Hypothalamus (tissue), 51 donors: ENCODE results near the gene CSNK1D.

ENCODE experiments used
- DNase-seq, 51 donors: peaks; one replicate each; lab custom pipeline; 2025; lab: John Stamatoyannopoulos, UW

Gene CSNK1D

DNA sequence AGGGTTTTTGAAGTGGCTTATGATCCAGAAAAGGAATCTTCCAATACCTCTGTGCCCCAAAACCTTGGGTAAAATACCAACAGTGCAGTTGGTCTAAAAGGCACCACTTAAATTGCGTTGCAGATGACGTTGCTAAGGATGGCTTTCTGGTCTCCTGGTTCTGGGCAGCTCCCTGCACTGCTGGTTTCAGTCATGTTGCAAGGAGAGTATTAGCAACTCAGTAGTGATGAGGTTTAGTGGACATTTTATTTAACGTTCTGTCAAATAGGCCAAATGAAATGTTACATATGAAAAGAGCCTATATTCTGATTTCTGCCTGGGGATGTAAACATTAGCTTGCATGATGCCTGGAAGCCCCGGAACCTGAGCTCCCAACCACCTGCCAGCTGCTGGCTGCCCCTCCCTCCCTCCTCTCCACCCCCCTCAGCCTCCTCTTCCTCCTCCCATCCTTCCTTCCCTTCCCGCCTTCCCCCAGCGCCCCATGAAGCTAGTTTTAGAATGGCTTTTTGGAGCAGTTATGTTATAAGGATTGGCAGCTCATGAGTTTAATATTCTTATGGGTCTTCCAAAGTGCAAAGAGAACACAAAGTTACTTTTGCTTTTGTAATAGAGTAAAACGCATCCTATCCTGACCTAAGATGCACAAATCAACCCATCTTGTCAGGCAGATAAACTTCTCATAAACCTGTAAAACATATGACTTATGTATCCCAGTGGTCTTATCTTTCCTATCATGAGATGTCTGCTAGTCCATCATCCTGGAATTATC, 23.2 kb upstream of the CSNK1D start:
- no peak for DNase-seq

DNA sequence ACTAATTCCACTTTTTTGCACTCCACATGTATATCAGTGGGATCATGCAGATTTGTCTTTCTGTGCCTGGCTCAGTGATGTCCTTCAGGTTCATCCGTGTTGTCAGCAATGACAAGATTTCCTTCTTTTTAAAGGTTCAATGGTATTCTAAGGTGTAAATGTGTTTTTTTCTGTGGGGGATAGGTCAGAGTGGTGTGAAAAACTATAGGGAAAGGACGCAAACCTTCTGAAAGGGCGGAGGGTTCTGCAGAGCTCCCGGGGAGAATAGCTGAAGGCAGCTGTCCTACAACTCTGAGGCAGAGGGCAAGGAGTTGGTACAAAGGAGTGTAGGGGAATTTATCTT, 21.9 kb upstream of the CSNK1D start:
- DNase-seq, result no peak

DNA sequence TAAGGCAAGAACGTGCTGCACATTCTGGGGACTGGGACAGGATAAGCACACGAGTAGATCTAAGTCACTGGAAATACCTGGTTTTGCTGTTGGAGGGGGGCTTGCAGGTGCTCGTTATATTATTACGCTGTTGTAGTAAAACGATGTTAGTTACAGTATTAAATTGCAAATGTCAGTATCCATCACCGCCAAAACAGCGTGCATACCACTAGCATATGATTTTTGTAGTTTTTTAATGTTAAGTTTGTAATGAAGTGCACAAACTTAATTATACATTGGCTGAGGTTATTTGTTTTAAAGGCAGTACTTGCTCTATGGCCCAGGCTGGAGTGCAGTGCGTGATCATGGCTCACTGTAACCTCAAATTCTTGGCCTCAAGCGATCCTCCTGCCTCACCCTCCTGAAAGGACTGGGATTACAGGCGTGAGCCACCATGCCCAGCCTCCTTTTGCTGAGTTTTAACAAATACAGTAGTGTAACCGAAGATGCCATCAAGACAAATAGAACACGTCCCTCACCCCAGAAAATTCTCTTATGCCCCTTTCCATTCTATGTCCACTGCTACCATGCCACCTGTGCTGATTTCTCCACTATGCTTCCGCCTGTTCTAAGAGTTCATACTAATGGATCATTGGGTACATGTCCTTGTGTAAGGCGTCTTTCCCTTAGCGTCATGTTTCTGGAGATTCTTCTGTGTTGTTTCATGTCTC, 20.7 kb upstream of the CSNK1D start:
- DNase-seq, result no peak

DNA sequence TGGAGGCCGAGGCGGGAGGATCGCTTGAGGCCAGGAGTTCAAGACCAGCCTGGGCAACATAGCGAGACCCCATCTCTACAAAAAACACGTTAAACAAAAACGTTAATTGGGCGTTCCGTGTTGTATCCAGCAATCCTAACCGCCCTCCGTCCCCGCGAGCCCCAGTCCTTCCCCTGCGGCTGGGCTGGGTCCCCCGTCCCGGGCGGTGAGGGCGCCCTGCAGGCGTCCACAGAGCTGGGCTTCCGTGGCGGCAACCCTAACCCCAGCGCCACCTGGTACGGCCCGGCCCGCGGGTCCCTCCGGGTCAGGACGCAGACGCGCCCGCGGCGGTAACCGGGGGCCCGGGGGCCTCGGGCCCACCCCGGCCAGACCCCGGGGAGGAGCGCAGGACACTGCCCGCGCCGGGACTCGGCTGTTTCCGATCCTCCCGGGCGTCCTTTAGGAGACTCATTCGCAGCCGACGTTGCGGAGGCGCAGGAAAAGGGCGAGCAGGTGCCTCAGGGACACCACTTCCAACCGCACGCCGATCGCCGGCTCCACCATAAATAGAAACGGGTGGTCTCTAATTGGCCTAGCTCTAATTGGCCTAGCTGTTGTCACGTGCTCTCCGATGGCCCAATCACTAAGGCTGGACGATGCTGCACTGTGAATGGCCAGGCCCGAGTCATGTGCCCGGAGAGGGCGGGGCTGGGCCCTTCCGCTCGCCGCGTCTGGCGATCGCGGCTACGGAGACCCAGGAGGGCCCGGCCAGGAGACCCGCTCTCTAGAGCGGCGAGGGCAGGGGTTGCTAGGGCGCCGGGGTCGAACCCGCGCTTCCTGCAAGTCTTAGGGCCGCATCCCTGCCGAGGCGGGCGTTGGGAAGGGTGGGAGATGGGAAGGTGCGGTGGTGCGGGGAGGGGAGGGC, 19.0 kb upstream of the CSNK1D start:
- DNase-seq, result peak; percentile 66 to 98 (median 92)

DNA sequence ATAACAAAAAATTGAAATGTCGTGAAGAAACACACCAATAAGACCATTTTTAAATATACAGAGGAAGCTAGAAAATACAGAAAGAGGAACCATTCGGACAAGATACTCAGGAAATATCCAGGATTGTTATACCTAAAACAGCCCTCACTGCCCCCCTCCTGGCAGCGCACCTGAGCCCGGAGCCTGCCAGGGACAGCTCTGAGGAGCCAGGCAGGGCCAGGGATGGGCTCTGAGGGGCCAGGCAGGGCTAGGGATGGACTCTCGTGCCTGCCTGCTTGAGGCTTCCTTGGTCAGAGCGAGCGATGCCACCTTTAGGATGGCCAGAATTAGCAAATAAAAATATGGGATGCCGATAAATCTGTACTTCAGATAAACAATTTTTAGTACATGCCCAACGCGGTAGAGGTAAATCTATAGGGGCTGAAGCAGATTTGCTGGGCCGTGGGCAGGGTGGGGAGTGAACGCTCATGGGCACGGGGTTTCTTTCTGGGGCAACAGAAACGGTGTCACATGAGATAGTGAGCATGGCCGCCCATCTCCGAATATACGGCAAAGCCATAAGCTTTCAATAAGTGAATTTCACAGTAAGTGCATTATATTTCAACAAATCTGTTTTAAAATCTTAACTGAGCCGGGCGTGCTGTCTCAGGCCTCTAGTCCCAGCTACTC, 18.2 kb upstream of the CSNK1D start:
- no peak for DNase-seq

DNA sequence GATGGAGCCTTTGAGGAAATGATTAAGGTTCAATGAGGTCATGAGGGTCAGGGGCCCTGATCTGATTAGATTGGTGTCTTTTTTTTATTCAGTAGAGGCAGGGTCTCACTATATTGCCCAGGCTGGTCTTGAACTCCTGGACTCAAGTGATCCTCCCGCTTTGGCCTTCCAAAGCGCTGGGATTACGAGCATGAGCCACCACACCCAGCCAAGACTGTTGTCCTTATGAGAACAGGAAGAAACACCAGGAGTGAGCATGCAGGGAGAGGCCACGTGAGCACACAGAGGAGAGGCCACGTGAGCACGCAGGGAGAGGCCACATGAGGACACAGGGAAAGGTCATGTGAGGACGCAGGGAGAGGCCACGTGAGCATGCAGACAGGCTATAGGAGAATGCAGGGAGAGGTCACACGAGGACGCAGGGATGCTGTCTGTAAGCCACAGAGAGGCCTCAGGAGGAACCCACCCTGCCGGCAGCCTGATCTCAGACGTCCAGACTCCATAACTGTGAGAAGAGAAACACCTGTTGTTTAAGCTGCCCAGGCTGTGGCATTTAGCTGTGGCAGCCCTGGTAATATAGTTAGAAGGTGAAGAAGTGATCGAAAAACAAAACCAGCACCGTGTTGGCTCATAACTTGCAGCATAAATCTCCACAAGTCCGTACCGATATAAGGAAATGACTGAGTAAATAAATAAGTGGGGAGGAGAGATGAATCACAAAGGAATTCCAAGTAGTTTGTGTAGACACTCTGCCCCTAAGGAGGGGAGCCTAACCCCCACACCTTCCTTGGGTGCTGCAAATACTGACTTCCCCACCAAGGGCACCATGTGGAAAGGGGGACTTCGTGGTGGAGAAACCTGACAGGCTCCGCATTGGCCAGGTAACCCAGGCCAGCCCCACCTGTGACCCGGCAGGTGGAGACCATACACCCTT, 14.6 kb upstream of the CSNK1D start:
- no peak for DNase-seq

DNA sequence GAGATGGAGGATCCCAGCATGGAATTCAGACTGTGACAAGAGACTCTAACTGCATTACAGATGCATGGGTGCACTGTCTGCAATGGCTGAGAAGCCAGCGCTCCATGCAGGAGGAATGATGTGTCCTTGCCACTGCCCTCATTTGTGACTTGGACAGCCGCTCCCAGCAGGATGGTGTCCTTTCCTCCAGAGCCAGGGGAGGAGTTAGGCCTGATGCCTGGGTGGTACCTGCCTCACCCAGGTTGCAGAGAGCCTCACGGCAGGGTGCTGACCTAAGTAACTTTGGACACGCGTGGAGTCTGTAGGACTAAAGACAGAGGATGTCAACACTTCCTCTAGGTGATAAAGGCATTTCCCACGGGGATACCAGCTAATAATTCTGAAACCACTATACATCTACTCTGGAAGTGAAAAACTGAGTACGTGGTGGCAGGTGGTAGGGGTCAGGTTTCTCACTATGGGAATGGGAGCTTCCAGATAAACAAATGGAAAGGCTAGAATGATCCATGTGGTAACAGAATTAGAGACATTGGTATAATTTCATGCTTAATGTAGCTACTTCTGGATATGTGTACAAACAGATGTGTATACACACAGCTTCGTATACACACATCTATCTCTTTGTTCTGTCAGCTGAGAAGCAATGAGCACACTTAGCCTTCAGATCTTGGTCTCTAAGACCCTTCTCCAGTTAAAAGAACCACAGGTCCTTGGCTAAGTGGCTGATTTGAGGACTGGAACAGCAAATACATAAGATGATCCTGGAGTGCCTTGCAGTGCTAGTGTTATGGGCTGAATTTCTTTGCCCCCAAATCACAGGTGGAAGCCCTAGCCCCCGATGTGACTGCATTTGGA, 13.7 kb upstream of the CSNK1D start:
- no peak for DNase-seq

DNA sequence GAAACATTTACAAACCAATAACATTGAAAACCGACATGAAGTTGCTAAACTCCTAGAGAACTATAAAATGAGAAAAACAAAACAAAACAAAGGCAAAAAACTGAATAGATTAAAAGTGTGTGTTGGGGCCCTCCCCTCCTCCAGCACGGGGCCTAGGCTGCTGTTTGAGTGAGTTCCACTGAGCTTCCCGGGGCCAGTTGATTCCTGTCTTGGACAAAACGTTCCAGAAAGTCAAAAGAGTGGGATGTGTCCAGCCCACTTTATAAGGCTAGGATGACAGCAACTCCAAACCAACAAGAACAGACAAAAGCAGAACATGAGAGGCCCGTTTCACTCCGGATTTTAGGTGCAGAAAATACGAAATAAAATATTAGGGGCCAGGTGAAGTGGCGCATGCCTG, 11.6 kb upstream of the CSNK1D start:
- peak in 1 of 51 donors; percentile 20 for DNase-seq

DNA sequence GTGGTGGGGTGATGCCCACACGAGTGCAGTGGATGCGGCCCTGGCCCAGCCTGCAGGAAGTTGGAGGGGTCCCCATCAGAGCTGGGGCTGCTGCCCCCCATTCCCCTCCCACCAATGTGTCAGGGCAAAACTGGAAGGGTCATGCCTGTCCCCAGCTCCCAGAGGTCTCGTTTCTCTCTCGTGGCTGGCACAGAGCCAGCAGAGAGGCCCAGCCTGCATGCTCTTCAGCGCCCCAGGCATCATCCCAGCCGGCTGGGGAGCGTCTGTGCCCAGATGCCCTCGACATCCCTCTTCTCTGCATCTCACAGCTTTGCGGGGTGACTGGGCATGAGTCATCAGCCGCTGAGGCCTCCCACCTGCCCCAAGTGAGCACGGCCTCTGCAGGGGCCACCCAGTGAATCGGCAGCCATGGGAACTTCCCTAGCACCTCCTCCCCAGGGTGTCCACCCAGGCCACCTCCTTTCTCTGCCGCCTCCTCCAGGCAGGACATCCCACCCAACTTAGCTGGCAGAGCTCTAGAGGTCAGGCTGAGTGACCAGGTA, 9.8 kb upstream of the CSNK1D start:
- no peak for DNase-seq

DNA sequence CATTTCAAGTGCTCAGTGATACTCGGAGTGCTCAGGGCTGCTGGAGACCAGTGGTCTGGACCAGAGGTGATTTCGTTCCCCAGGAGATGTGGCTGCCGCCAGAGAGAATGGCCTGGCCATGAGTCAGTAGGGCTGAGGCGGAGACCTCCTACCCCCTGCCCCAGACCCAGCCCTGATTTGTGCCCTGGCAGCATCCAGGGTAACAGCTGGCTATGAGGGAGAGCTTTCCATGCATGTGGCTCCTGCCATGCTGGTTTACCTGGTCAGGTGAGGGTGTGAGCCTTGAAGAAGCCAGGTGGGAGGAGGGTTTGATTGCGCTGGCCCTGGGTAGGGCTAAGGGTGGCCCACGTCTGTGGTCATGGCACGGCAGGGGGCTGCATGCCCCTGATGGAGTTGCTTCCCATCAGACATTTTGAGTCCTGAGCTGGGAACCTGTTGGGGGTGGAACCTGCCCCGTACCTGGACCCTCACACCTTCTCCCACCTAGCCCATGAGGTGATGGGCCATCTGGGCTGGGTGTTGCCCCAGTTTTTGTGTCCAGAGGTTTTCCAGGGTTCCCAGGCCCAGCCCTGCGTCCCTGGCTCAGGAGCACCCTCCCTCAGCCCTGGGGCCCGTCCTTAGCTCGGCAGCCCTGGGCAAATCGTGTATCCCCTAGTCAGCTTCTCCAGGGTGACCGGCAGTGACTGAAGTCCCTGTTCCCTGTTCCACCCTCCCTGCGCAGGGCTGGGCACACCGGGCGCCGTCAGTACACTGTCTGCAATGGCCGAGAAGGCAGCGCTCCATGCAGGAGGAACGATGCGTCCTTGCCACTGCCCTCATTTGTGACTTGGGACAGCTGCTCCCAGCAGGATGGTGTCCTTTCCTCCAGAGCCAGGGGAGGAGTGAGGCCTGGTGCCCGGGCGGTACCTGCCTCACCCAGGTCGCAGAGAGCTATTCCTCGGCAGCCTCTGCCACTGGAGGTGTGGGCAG, 9.0 kb upstream of the CSNK1D start:
- no peak for DNase-seq

DNA sequence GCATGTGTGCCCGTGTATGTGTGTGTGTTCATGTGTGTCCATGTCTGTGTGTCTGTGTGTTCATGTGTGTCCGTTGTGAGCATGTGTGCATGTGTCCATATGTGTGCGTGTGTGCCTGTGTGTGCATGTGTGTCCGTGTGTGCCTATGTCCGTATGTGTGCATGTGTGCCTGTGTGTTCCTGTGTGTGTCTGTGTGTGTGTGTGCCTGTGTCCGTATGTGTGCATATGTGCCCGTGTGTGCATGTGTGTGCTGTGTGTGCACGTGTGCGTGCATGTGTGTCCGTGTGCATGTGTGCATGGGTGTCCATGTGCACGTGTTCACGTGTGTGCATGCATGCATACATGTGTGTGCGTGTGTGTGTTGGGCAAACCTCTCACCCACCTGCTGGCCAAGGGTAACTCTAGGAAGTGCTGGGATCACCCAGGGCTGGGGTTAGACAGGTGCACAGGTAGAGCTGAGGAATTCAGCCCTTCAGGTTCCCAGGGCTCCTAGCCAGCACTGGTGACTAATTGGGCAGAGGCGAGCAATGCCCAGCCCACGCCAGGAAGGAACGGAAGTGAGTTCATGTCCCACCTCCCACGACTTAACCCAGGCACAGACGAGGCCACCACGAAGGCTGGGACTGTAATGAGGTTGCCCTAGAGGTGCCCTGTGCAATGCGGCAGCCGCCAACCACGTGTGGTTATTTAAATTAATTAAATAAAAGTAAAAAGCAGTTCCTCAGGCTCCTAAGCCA, 8.2 kb upstream of the CSNK1D start:
- no peak for DNase-seq

DNA sequence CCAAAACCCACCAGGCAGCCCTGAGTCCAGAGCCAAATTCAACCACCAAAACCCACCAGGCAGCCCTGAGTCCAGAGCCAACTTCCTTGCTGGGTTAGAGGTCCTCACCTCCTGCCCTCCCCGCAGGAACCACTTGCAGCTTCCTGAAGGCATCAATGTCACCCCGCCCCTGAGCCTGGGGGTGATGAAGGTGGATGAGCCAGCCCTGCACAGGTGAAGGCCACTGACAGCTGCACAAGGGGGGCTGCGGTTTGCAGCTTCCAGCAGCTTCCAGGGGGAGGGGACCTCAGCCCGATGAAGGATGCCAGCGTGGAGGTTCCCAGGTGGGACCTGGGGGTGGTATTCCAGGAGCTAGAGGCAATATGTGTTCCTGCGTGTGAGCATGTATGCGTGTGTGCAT, 7.6 kb upstream of the CSNK1D start:
- DNase-seq, result no peak

DNA sequence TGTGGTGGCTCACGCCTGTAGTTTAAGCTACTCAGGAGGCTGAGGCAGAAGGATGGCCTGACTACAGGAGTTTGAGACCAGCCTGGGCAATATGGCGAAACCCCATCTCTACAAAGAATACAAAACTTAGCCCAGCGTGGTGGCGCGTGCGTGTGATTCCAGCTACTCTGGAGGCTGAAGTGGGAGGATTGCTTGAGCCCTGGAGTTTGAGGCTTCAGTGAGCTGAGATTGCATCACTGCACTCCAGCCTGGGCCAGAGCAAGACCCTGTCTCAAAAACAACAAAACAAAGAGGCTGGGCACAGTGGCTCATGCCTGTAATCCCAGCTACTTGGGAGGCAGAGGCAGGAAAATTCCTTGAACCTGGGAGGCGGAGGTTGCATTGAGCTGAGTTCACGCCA, 7.0 kb upstream of the CSNK1D start:
- DNase-seq, result no peak

DNA sequence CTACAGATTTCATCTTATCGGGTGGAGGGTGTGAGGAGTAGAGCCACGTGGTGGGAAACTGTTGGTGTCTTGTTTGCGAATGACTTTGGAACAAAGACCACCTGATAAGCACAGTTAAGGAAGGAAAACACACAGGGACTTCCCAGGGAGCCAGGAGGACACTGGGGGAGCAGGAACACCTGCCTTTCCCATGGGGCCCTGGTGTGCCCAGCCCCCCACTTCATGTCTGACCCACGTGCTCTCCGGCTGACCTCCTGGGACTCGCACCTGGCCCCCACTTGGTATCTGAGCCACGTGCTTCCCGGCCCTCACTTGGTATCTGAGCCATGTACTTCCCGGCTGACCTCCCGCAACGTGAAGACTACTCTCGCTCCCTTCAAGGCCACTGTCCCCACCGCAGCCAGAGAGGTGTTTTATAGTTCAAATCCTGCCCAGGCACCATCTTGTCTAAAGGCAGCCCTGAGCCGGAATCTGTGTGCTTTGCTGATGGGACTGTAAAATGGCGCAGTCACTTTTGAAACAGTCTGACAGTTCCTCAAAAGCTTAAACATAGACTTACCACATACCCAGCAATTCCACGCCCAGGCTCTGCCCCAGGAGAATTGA, 5.4 kb upstream of the CSNK1D start:
- DNase-seq, result no peak

DNA sequence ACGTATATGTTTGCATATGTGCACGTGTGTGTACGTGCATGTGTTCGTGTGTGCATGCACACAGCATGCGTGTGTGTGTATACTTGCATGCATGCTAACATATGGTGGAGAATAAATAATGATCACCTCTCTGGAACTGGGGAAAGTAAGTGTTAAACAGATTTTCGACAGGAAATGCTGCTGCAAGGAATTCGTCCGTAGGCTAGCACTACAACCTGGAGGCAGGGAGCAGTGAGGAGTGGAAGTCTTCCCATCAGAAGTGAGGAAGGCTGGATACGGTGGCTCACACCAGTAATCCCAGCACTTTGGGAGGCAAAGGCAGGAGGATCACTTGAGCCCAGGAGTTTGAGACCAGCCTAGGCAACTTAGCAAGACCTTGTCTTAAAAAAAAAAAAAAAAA, 4.8 kb upstream of the CSNK1D start:
- DNase-seq, result no peak

DNA sequence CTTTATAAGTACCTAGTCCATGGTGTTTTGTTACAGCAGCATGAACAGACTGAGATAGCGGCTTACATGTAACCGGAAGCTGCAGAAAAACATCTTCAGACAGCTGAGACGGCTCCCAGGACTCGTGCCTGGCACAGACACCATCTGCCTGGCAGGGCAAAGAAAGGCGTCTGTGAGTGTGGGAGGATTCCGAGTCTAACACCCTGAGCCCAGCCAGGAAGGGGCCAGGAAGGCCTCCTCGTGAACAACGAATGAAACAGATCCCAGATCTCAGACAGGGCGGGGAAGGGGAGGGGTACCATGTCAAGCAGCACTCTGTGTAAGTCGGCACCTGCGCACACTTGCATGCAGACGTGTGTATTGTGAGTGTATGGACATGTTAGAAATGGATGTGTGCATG, 4.4 kb upstream of the CSNK1D start:
- DNase-seq, result peak in 5 of 51 donors; percentile 9 to 33 (median 27)
